Activated CD4-positive, alpha-beta T cell treated with anti-CD3 and anti-CD28 coated beads for 1 hour (primary cell): ENCODE measurements around the gene SERPINE1.
"Not testable (repeated sequence)": the region's sequence is repeated elsewhere in the genome, so short reads cannot be mapped to it uniquely, and the experiment has no call there.

Experiments
- DNase-seq: peaks from one replicate; pipeline ENCODE4 v3.0.0-alpha.2; 2020

SERPINE1 gene

DNA sequence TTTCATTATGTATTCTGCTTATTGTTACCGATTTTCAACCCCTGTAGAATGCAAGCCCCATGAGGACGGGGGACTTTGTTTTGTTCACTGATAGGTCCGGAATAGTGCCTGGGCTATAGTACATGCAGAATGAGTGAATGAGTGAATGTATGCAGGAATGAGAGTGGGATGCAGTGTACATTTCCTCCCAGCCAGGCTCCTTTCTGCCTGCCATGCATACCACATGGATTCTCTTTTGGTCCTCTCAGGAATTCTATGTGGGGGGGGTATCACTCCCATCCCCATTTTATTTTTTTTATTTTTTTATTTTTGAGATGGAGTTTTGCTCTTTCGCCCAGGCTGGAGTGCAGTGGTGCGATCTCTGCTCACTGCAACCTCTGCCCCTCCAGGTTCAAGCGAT is 24.9 kb upstream of the SERPINE1 start:
- DNase-seq, result no peak

DNA sequence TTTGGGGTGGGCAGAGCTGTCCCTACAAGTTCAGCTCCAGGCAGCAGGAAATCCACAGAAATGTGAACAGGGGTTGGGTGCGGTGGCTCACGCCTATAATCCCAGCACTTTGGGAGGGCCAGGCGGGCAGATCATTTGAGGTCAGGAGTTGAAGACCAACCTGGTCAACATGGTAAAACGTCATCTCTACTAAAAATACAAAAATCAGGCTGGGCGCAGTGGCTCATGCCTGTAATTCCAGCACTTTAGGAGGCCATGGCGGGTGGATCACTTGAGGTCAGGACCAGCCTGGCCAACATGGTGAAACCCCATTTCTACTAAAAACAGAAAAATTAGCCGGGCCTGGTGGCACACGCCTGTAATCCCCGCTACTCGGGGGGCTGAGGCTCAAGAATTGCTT is 23.2 kb upstream of the SERPINE1 start:
- DNase-seq, result not testable (repeated sequence)

DNA sequence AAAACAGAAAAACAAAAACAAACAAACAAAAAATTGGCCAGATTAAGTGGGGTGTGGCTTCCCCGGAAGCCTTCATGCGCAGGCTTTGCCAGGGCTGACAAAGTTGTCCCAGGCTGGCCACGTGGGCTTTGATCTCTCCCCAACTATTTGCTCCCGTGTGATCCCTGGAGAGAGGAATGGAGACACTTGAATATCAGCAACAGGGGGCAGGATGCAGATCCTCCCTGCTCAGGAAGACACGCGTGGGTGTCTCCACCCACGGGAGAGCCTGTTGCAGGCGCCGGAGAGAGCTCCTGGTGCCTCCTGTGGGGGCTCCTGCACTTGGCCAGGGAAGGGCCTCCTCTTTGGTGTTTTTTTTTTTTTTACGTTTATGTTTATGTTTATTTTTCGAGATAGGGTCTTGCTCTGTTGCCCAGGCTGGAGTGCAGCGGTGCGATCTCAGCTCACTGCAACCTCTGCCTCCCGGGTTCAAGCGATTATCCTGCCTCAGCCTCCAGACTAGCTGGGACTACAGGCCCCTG is 22.7 kb upstream of the SERPINE1 start:
- DNase-seq, result no peak

DNA sequence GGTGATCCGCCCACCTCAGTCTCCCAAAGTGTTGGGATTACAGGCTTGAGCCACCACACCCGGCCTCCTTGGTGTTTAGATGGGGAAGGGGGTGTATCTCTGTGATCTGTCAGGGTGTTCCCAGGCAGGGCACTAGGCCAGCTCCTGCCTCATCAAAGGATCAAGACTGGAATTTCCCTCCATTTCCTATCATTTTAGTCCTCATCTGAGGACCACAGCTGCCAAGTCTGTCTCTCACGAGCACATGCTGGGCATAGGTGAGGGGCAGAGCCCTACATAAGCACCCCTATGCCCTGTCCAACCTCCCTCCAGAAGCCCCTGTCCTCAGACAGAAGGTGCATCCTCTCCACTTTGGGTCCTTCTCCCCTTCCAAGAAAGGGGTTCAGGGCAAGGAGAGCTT is 22.1 kb upstream of the SERPINE1 start:
- DNase-seq, result no peak

DNA sequence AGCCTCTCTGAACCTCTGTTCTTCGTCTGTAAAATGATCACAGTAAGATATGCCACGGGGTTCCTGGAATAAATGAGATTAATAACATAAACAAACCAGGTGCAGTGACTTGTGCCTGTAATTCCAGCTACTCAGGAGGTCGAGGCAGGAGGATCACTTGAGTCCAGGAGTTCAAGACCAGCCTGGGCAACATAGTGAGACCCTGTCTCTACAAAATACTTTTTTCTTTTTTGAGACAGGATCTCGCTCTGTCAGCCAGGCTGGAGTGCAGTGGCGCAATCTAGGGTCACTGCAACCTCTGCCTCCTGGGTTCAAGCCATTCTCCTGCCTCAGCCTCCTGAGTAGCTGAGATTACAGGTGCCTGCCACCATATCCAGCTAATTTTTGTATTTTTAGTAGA is 21.7 kb upstream of the SERPINE1 start:
- DNase-seq, result not testable (repeated sequence)

DNA sequence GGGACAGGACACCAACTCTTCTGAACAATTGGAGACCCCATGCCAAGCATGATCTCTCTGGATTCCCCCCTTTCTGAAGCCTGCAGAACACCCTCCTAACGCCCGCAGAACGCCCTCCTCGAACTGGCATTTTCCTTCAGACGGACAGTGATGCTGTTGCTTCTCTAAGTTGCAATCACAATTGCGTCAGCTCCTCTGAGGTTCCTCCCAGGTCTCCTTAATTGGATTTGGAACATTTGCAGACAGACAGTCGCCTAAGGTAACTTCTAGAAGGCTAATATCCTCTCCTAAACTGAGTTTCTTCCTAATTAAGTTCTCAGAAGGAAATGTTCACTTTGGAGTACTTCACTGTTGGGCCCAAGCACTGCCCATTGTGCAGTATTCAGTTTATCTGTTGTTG is 20.5 kb upstream of the SERPINE1 start:
- no peak for DNase-seq

DNA sequence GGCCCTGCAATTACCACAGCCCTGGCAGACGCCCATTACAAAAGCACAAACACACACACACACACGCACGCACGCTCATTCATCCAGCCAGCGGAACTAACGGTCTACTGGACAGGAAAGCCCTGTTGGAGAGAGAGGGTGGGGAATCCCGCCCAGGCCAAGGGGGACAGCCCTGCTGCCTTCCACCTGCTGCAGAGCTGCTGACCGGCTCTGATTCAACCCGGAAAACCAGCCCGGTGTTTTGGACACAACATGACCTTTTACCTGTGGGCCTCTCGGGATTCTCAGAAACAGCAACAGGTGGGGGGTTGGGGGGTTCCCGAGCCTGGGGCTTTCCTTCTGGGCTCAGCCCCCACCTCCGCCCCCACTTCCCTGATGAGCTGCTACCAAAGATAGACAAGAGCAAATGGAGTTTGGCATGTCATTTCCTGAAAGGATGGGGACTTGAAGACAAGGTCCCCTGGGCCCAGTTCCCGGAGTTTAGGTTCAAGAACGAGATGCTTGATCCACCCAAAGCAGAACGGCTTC is 18.5 kb upstream of the SERPINE1 start:
- DNase-seq, result no peak

DNA sequence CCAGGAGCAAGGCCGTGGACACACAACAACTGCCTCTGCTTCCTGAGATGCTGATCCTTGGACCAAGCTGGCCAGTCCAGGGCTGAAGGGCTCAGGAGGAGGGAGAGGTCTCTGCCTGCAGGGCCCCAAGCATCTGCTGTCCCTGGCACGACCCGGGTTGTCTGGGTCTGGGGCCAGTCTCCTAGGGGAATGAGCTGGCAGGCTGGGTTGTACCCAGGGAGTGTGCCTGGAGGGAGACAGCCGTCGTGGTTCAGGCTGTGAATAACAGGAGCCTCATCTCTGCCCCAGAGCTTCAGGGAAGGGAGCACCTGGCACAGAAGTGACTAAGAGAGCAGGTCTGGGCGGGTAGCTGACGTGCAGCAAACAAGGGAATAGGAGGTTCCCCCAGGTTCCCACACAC is 17.9 kb upstream of the SERPINE1 start:
- no peak for DNase-seq

DNA sequence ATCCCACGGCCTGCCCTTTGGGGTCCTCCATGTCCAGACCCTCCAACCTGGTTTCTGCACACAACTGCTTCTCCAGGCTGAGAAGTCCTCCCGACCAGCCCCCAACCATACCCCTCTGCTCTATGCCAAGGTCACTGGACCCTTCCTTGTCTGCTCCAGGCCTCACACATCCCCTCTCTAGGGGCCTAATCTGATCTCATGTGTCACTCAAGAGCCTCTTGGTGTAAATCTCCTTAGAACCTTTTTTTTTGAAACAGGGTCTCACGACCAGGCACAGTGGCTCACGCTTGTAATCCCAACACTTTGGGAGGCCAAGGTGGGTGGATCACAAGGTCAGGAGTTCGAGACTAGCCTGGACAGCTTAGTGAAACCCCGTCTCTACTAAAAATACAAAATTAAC is 17.5 kb upstream of the SERPINE1 start:
- DNase-seq, result no peak

DNA sequence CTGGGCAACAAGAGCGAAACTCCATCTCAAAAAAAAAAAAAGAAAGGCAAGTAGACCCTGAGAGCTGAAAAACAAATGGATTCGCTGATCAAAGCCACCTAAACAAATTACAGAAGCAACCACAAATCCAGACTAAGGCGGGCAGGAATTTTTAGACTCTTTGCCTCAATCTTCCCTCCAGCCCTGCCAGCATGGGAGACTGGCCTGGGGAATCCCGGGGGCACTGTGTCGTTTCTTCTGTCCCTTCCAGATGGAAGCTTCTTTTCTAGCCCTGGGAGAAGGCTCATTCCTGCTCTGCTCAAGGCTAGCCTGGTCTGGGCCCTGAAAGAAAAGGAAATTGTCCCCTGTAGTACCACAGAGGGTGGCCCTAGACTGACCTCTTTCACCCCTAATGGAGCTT is 15.6 kb upstream of the SERPINE1 start:
- no peak for DNase-seq

DNA sequence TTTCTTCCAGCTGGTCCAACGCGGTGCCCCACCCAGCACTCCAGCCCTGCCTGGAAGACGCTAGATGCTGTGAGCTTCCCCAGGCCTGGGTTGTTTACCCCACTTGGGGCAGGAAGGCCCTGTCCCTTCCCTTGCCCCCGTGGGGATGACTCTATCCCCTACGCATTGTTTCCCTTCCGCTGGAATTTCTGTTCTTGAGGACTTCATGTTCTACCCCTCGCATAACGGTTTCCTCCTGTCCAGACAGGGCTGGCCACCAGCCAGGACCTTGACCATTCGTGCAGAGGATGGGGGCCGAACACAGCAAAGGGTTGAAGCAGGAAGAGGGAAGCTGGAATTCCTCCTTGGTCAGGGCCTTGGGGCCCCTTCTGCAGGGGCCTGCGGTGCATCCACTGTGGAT is 14.7 kb upstream of the SERPINE1 start:
- no peak for DNase-seq

DNA sequence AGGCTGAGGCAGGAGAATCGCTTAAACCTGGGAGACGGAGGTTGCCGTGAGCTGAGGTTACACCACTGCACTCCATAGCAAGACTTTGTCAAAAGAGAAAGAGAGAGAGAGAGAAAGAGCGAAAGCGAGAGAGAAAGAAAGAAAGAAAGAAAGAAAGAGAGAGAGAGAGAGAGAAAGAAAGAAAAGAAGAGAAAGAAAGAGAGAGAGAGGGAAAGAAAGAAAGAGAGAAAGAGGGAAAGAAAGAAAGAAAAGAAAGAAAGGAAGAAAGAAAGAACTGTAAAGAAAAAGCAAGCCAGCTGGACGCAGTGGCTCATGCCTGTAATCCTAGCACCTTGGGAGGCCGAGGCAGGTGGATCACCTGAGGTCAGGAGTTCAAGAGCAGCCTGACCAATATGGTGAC is 13.8 kb upstream of the SERPINE1 start:
- DNase-seq, result not testable (repeated sequence)

DNA sequence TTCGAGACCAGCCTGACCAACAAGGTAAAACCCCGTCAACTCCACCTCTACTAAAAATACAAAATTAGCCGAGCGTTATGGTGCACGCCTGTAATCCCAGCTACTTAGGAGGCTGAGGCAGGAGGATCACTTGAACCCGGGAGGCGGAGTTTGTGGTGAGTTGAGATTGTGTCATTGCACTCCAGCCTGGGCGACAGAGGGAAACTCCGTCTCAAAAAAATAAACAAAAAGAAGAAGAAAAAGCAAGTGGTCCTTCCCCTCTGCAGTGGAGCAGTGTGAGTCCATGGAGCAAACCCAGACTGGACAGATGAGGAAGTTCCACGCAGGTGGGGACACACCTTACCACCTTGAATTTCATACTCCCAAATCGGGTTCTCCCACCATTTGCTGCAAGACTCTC is 13.1 kb upstream of the SERPINE1 start:
- no peak for DNase-seq

DNA sequence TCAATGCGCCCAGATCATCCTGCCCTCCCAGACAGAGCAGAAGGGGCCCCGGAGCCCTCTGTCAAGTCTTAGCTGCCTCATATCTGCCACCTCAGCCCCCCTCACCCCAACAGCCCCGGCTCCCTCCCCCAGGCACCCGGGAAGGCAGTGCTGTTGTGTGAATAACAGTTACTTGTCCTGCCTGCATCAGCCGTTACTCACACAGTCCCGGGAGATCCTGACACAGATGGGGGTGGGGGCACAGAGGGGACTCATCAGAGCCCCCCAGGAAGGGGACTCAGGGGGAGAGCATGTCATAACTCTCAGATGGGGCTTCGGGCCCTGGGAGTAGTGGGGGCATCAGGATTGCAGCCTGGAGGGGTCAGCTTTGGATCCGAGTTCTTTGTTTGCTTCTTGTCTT is 12.4 kb upstream of the SERPINE1 start:
- DNase-seq, result no peak

DNA sequence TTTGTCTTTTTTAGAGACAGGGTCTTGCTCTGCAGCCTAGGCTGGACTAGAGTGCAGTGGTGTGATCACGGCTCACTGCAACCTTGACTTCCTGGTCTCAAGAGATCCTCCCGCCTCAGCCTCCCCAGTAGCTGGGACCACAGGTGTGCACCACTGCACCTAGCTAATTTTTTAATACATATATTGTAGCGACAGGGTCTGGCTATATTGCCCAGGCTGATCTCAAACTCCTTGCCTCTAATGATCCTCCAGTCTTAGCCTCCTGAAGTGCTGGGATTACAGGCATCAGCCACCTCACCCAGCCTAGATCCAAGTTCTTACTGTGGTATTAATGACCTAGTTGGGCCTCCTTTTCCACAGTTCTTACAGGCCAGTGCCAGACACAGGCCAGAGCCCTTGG is 11.7 kb upstream of the SERPINE1 start:
- no peak for DNase-seq

DNA sequence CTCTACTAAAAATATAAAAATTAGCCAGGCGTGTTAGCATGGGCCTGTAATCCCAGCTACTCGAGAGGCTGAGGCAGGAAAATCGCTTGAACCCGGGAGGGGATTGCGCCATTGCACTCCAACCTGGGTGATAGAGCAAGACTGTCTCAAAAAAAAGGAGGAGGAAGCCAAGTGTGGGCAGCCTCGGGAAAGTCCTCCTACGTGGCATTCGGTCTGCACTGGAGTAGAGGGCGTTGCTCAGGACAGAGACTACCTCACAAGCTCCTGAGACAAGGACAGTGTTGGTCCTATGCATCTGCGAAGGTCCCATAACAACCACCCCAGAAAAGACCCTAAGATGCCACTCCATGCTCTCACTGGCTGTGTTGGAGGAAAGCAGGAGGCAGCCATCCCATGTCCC is 10.0 kb upstream of the SERPINE1 start:
- DNase-seq, result no peak

DNA sequence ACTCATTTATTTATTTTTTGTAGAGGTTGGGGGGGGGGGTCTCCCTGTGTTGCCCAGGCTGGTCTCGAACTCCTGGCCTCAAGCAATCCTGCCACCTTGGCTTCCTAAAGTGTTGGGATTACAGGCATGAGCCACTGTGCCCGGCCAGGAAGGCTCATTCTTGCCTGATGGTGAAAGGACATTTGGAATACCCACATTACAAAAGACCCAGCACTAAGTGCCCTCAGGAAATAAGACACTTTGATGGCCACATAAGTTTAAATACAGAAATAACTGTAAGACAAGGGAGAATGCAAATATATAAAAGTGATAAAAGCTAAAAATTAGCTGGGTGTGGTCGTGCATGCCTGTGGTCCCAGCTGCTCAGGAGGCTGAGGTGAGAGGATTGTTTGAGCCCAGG is 8.0 kb upstream of the SERPINE1 start:
- no peak for DNase-seq

DNA sequence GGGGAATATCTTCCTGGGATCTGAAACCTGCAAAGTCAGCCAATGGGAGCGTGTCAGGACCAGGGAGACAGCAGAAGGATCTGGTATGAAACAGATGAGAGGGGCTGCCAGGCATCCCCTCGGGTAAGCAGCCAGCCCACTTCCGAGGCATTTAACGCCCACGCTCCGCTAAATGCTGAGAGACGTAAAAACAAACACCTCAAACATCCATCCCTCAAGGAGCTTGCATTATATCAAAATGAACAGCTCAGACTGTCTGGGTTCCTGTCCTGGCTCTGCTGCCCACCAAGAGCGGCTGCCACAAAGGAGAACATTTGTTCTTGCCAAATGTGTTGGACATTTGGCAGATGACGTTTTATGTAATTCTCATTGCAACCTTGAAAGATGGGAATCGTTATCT is 7.0 kb upstream of the SERPINE1 start:
- DNase-seq, result no peak

DNA sequence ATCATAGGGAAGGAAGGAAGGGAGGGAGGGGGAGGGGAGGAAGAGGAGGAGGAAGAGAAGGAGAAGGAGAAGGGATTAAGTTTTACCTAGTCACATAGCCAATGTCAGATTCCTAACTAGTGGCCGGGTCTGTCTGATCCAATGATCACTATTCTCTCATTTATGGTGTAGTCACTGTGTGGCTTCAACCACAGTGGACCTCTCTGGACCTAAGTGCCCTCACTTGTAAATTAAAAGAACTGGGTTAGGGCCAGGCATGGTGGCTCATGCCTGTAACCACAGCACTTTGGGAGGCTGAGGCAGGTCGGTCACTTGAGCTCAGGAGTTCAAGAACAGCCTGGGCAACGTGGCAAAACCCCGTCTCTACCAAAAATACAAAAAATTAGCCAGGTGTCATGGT is 6.6 kb upstream of the SERPINE1 start:
- no peak for DNase-seq

DNA sequence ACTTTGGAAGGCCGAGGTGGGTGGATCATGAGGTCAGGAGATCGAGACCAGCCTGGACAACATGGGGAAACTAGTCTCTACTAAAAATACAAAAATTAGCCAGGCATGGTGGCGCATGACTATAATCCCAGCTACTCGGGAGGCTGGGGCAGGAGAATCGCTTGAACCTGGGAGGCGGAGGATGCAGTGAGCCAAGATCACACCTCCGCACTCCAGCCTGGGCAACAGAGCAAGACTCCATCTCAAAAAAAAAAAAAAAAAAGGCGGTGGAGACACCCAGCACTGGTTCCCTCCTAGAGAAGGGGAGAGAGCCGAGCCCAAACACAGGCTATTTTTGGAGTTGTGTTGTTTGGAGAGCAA is 5.3 kb upstream of the SERPINE1 start:
- DNase-seq, result not testable (repeated sequence)

DNA sequence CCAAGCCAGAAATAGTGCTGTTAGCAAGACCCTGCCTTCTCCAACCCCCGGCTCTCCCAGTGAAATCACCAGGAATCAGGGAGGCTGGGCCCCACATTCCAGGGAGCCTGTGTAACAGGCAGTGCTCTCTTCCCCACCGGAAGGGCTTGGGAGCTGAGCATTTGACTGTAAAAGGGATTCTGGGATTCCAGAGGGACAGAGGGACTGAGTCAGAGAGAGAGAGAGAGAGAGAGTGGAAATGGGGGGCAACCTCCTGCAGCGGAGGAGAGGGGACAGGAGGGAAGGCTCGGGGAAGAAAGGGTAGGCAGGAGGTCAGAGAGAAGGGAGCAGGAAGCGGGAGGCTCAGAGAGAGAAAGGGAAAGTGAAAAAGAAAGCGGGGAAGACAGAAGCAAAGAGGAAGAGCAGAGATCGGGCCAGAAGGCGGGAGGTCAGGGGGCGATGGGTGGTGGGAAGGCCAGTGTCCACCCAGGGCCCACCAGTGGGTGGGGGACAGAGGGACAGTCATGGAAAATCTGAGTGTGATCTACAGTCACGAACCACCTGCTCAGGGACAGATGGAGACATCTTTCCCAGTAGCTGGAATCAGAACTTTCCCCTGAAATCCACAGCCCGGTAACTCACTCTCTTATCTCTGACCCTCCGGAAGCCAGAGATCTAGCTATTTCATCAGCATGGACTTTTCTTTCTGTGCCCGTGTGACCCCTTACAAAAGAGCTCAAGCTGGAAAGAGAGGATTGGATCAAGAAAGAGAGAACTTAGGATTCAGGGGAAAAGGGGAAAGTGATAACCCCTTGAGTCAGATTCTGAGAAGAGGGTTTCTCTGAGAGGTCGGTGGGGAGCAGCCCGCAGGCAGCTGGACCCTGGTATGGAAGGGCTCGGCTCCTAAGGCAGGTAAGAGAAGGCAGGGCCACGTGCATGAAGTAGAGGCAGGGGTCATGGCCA is 4.6 kb upstream of the SERPINE1 start:
- DNase-seq, result no peak

DNA sequence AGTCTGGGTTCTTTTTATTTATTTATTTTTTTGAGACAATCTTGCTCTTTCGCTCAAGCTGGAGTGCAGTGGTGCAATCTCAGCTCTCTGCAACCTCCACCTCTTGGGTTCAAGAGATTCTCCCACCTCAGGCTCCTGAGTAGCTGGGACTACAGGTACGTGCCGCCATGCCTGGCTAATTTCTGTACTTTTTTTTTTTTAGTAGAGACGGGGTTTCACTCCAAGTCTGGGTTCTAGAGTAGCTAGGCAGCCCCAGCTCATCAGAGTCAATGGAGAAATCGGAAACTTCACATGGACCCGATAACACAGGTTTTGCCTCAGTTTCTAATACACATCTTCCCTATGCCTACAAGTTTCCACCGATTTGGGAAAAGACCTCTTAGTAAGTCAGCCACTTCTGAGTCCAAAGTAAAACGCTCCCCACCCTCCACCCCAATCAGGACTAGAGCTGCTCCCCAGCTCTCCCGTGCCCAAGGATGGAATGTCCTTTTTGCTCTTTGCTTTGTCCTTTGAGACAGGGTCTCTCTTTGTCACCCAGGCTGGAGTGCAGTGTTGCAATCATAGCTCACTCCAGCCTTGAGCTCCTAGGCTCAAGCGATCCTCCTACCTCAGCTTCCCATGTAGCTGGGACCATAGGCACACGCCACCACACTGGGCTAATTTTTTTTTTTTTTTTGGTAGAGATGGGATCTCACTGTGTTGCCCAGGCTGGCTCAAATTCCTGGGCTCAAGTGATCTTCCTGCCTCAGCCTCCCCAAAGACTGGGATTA is 3.8 kb upstream of the SERPINE1 start:
- DNase-seq, result no peak

DNA sequence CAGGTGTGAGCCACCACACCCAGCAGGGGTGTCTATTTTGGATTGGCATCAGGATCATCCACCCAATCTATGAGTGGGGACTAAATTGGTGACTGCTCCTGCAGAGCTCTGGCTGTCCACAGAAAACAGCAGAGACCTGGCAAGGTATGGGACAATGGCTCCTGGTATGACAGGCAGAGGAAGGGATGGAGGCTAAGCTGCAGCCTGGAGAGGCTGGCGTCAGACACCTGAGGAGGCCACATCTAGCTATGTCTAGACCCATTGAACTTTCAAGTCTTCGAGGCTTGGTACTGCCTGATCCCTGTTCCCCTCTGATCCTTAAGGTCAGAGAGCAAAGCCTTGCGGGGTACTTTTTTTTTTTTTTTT is 3.2 kb upstream of the SERPINE1 start:
- DNase-seq, result no peak
